Activated CD8-positive, alpha-beta memory T cell treated with anti-CD3 and anti-CD28 coated beads, Interleukin-2, amount 50 U/mL, for 24 hours (primary cell): Measurements from ENCODE around the gene CHST11.
A peak's percentile ranks its signal among the peaks of the same experiment; 100 is the strongest.
"Not testable (repeated sequence)": the region's sequence is repeated elsewhere in the genome, so short reads cannot be mapped to it uniquely, and the experiment has no call there.

Experiments
- DNase-seq: peaks from one replicate; pipeline ENCODE4 v3.0.0-alpha.2; 2020; ENCODE audit errors: extremely low read depth

The CHST11 gene

DNA sequence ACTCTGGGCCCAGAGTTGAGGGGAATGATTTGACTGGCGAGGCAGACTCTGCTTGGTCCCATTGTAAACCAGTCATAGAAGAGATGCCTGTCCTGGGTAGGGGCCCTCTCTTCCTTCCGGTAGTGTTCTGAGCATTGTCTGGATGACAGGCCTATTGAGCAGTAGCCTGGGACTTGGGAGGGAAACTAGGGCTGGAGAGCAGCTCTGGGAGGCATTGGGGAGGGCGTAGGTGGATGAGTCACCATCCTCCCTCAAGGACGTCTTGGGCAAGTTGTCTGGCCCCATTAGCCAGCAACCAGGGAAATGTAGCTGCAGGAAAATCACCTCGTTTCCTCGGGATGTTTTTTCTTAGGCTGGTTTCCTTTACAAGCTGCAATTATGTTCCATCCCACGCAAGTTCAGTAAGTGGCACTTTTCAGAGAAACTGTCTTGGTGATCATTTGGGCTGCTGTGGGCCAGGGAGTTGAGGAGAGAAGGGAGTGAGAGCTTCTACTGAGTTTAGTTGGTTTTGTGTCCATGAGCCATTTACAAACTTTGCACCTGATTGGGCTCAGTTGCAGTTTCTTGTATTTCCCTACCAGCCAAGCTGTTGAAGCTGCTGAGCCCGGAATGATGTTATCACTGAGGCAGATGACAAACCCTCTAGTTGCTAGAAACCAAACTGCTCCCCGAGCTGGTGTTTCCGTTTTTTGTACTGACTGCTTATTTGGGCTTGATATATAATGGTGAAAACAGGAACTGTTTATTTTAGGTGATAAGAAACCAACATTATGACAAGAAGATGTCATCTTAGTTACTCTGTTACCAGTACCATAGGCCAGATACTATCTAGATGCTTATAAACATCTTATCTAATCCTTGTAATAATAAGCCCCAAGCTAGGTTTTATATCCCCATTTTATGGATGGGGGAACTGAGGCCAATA is 147.6 kb downstream of the CHST11 start:
- DNase-seq: peak; percentile 23

DNA sequence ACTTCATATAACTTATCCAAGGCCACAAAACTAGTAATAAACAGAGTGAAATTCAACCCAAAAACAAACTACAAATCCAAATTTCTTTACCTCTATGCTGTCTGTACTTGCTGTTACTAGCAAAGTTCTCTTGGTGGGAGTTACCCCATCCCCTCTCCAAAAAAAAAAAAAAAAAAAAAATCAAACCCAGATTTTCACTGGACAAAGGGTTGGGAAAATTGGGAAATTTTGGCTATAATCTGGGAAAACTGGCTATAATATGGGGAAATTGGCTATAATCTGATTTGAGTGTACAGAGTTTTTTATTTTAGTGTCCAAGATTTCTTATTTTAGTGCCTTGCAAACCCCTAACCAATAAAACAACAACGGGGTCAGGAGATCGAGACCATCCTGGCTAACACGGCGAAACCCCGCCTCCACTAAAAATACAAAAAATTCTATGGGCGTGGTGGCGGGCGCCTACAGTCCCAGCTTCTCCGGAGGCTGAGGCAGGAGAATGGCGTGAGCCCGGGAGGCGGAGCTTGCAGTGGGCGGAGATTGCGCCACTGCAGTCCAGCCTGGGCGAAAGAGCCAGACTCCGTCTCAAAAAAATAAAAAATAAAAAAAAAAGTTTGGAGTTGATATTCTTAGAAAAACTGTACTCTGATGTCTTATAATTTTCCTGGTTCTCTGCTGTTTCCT is 148.4 kb downstream of the CHST11 start:
- no peak for DNase-seq

DNA sequence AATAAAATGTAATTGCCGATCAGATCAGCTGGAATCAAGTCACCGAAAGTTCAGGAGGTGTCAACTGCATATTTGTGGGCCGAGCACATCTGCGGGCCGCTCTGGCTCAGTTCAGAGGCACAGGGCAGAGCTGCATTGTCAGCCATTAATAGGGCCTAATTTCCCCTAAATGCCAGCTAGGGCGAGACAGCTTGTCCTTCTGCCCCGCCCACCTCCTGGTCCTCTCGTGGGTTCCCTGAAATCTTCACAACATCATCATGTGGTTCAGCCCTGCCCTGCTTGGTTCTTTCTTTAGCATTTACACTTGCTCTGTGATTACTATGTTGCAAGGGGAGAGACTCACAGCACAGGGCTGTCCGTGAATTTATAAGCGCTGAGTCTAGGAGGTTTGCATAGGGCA is 148.9 kb downstream of the CHST11 start:
- no peak for DNase-seq

DNA sequence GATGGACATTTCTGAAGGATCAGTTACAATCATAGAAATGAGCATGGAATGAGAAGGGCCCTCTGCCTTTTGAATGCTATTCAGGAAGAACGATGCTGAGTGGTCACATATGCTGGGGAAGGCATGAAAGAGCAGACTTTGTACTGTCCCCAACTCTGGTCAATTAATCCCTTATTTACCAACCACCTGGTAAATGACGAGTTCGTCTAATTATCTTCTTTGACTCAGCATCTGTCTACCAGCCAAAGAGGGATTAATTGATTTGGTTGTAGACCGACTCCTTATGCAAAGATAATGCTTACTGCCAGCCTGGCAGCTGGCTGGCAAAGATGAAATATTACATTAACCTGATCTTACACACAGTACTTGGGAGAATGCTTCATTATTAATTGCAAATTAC is 152.2 kb downstream of the CHST11 start:
- no peak for DNase-seq

DNA sequence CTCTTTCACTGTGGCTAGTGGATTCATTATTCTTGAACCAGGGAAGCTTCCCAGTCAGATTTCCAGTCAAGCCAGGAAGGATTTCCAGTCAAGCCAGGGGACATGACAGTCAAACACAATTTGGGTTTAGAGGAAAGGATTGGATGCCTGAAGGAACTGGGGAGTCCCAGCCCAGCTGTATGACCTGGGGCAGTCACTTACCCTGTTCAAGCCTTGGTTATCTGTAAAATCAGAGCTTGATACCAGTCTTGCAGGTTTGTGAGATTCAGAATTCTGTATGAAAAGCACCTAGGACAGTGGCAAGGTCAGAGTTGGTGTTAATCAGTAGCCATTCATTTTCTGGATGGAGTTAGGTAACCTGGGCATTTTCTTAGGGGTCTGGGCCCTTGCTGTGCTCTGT is 152.7 kb downstream of the CHST11 start:
- DNase-seq: no peak

DNA sequence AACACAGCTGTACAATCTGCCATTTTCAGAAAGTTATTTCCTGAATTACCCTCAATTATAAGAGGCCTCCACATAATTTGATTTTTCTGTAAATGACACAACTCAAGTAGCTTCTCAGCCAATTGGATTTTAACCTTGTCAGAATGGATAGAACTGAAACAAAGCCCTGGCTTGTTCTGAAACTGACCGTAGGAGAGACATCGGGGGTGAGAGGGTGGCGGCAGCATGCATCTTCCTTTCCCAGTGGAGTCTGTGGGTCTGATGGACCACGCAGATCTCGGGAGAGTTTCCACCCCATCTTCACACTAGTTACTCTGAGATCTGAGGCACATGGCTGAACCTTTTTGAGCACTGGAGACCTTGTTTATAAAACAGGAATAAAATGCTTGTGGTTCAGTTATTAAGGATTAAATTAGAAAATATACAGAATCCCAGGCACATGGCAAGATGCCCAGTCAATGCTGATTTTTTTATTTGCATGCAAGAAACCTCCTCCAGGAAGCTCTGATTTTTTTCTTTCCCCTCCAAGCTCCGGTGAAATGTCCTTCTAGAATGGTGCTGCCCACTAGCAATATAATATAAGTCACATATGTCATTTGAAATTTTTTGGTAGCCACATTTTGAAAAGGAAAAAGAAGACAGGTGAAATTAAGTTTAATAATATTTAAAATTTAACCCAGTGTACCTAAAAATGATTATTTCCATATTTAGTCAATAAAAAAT is 153.9 kb downstream of the CHST11 start:
- DNase-seq: no peak

DNA sequence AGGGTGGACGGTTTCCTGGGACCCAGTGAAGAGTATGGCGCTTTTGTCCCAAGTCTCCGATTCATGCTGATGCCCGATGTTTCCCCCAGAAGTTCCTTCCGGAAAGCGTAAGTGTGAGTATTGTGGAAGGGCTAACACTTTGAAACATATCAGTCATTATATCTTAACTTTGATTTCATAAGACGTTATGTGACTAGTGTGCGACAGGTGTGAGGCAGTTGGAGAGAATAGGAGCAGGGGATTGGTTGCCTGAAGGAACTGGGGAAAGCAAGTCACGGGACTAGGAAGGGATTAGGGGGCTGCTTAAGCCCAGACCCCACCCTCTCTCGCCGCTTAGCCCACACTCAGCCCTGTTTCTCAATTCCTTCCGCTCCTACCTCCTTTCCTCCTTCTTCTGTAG is 154.9 kb downstream of the CHST11 start:
- DNase-seq: no peak

DNA sequence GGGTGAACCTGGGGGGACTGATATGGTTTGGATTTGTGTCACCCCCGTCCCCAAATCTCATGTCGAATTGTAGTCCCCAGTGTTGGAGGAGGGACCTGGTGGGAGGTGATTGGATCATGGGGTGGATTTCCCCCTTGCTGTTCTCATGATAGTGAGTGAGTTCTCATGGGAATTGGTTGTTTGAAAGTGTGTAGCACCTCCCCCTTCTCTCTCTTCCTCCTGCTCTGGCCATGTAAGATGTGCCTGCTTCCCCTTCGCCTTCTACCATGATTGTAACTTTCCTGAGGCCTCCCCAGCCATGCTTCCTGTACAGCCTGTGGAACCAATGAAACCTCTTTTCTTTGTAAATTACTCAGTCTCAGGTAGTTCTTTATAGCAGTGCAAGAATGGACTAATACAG is 156.6 kb downstream of the CHST11 start:
- not testable (repeated sequence) for DNase-seq

DNA sequence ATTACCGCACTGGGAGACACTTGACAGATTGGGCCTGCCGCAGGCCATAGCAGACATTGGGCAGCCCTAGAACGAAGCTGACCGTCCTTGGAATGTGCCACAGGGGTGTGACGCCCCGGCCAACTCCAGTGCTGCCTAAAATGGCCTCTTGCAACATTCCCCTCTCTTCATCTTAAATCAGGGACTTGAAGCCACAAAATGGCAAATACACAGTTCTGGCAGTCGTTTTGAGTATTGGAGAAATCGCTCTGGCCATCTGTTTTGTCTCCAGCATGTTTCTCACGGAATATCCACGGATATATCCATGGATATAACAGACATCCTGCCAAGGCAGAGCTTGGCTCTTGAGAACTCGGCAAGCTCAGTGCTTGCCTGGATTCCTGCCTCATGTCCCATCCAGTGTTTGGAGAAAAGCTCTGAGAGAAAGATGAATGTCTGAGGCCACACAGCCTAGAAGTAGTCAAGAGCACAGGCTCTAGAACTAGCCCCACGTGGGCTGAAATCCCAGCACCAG is 158.4 kb downstream of the CHST11 start:
- DNase-seq: no peak

DNA sequence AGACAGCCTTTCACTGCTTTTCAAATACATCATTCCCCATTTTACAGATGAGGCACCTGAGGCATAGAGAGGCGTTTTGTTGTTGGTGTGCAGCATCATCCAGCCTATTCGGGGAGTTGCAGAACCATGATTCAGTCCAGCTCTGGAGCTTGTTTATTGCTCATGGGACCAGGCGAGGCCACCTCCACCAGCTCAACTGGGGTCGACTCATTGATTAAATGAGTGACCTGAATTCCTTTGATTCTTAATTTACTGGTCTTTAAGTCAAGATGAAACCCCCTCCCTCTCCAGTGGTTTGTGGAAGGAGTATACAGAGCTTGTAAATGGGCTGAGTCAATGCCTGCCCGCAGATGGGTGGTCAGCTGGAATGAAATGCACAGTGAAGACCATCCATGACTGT is 161.9 kb downstream of the CHST11 start:
- no peak for DNase-seq

DNA sequence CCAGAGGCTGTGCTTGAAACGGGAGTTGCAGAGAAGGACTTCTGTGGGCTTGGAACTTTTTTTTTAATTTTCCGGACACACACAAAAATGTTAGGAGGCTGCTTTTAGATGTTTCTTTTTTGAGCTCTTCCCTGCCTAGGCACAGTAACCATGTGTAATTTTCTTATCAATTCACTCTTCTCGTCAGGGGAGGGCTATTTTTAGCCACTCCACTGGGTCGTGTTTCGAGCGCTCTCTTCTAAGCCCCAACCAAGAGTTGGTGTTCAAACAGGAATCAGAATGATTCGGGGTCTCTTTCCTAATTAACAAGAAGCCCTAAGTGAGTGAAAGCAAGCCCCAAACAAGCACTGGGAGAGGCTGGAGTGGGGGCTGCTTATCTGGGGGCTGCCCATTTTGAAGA is 162.6 kb downstream of the CHST11 start:
- DNase-seq: no peak

DNA sequence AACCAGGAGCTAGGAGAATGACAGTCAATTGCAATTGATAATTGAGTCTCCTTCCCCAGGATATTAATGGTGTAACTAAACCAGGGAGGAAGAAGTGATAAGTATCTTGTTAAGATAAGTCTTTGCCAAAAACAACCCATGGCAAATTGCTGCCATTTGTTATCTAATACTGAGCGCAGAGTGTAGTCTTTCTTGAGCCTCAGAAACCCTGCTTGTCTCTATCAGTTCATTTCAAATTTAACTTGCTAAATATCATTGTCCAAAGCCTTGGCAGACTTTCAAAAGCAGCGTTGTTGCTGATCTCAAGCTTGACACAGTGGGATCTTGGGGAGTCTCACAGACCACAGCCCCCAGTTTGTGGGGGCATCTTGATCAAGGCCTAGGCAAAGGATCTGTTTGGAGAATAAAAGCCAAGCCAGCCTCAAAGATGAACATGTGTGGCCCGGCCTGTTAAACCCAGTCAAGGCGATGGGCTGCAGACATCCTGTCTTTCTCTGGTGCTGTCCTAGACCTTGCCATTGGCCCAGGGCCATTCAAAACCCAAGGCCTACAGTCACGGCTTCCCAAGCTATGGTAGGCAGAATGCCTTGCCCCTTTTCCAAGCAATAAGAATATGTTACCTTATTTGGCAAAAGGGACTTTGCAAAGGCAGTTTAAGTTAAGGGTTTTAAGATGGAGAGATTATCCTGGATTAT is 164.2 kb downstream of the CHST11 start:
- no peak for DNase-seq

DNA sequence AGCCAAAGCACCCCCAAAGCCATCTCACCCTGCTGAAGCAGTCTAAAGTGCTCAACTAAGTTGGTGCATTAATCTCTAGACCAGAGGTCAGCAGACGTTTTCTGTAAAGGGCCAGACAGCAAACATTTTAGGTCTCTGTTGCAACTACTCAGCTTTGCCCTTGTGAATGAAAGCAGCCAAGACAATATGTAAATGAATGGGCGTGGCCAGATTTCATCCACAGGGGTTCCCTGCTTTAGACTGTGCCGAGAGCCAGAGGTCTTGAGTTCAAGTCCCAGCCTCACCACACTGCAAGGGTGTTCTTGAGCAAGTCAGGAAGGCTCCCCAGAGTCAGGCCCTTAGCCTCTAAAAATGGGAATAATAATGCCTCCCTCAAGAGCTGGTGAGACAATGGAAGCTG is 166.2 kb downstream of the CHST11 start:
- DNase-seq: no peak

DNA sequence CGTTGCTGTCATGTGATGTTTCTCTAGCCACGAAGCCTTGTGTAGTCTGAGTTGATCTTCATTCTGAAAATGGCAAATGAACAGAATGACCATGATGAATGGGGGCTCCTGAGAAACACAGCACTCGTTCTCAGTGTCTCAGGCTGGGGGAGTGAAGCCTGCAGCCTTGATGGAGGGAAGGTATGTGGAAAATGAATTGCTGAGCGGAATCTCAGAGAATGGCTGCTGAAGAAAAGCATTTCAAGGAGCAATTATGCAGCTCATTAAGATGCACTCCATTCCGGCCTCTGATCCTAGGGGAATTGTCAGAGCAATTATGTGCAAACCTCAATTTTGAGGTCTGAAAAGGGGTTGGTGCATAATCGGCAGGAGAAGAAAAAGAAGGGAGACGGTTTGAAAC is 167.1 kb downstream of the CHST11 start:
- no peak for DNase-seq

DNA sequence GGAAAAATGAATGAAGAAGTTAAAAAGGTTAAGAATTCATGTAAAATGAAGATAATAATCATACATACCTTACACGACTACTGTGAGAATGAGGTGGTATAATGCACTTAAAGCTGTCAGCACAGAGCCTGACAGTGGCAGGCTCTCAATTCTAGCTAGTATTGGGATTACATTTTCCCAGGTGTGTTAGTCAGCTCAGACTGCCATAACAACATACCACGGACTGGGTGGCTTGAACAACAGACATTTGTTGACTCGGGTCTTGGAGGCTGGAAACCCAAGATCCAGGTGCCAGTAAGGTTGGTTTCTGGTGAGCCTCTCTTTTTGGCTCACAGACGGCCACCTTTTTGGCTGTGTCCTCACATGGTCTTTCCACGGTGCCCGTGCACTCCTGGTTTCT is 167.8 kb downstream of the CHST11 start:
- no peak for DNase-seq

DNA sequence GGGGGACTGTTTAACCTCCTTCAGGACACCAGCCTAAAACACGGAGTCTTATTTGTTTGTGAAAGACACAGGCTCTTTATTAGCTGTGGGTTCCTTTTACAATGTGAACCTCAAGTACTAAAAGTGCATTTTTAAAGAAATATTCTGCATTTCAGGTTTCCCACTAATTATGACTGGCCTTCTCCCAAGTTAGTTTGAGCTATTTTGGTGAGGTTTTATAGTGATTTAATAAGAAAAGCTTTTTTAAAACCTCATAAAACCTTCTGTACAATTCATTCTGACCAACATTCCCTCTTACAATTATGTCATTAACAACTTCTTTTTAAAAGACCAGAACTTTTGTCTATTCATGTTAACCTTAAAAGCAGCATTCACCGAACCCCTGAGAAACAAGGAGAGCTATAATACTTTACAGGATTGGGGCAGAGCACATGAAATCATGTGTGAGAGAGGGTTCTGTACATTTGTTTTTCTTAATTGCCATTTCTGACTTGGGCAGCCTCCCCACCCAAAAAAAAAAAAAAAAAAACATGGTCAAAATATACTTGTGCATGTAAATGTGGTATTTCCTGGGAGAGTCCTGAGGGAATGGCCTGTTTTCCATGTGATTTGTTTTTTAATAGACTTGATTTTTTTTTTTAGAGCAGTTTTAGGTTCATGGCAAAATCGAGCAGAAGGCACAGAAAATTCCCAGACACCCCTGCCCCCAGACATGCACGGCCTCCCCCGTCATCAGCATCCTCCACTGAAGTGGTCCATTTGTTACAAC is 169.5 kb downstream of the CHST11 start:
- DNase-seq: no peak

DNA sequence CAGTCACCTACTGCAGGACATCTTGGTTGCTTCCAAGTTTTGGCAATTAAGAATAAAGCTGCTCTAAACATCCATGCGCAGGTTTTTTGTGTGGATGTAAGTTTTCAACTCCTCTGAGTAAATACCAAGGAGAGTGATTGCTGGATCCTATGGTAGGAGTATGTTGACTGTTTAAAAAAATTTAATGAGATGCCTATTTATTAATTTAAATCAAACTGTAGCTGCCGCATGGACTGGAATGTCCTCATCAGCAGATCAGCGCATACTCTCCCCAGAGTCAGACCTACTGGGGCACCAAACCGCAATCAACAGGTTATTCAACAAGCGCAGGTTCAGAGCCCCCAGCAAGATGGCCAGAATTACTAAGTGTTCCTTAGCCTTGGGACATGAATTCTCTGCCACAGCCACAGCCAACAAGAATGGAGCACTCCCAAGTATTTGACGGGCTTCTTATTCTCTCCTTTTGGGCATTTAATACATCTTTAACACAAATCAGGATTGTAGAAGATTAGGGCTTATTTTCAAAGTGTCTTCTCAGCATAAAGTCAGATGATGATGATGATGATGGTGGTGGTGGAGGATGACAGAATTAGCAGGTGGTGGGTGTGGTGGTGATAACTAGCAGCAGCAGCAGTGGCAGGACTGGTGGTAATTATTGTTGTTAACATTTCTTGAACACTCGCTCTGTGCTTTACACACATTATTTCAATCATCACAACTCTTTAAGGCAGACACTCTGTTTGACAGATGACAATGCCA is 170.7 kb downstream of the CHST11 start:
- DNase-seq: no peak

DNA sequence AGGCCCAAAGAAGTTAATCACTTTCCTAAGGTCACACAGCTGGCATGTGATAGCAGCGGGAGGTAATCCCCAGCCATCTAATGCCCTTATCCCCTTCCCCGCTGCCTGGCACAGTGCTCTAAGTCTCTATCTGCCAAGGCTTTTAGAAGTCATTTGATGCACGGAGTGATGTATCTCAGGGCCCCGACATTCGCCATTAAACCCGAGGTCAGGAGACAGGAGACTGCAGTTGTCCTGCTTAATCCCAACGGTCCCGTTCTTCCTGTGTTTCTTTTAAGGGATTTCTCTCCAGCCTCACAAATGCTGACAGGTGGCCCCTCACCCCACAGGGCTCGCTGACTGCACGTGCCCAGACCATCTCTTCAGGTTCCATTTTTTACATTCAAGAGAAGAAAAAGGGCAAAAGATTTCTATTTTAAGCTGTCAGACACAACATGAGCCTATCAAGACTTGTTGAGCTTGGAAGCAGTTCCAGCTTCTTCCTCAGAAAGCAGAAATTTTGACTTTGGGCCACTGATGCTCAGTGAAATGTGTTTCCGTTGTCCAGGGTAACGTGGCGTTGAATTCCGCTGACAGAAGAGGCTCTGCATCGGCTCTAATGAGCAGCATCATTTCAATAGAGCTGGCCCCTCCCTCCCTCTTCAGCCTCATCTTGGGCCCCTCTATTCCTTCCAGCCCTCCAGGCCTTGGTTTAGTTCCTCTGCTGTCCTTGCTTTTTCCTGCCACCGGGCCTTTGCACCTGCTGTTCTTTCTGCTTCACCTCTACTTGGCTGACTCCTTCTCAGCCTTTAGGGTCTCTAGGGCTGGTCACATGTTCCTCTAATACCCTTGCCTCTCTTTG is 171.5 kb downstream of the CHST11 start:
- no peak for DNase-seq

DNA sequence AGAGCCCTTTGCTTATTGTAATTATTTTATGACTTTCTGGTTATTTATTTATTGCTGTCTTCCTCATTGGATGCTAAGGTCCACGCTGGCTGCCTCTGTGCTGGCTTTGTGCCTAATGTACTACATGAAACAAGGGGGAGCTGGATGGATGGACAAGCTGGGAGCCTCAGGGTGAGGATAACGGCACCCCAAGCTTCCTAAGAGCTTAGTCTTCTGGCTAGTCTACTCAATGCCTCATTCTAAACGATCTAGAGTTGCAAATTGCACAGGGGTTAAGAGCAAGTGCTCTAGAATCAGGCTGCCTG is 172.0 kb downstream of the CHST11 start:
- no peak for DNase-seq
